Fibroblast of gingiva (primary cell): ENCODE data around the gene PATL2.
"Not testable (repeated sequence)": the region's sequence is repeated elsewhere in the genome, so short reads cannot be mapped to it uniquely, and the experiment has no call there.

Experiments
- DNase-seq: peaks from one replicate; pipeline ENCODE4 v3.0.0-alpha.2; 2011; ENCODE audit warnings: low read depth

PATL2 gene

GRCh38 chr15:44647036-44647435 is 64.1 kb downstream of the PATL2 start:
- DNase-seq = no peak

GRCh38 chr15:44646460-44646859 is 64.7 kb downstream of the PATL2 start:
- DNase-seq = no peak

- no peak for DNase-seq
Measured at GRCh38 chr15:44641651-44642050, 69.5 kb downstream of the PATL2 start.

- DNase-seq = no peak
Measured at GRCh38 chr15:44636976-44637375, 74.1 kb downstream of the PATL2 start.

- DNase-seq = peak; percentile 53
Measured at GRCh38 chr15:44633603-44634002, 77.5 kb downstream of the PATL2 start.

GRCh38 chr15:44625286-44625685 is 85.8 kb downstream of the PATL2 start:
- not testable (repeated sequence) for DNase-seq

- no peak for DNase-seq
Measured at GRCh38 chr15:44623178-44623577, 87.9 kb downstream of the PATL2 start.

- no peak for DNase-seq
Measured at GRCh38 chr15:44620081-44620480, 91.0 kb downstream of the PATL2 start.

- no peak for DNase-seq
Measured at GRCh38 chr15:44616974-44617373, 94.1 kb downstream of the PATL2 start.
